Kidney epithelial cell (primary cell): Measurements from ENCODE around the gene UBE2G2. TPM values are rescaled to one million over a fixed set of nuclear protein-coding genes. Genes with fewer than 3 reads are reported as not detected.

Source experiments
- DNase-seq: peaks from one replicate; pipeline ENCODE4 v3.0.0-alpha.2; 2010; ENCODE audit warnings: low read depth
- H3K27me3 ChIP-seq: 2 replicates; pipeline ENCODE4 v1.6.0; 2011; ENCODE audit warnings: low read length; ENCODE audit not compliant: control insufficient read depth, insufficient read depth
- H3K36me3 ChIP-seq: 2 replicates; pipeline ENCODE4 v1.5.1; 2011; ENCODE audit warnings: low read length; ENCODE audit not compliant: control insufficient read depth, insufficient read depth
- H3K4me3 ChIP-seq: 2 replicates; pipeline ENCODE4 v1.5.1; 2011; ENCODE audit warnings: low read depth, mild to moderate bottlenecking, control low read depth, low read length
- total RNA-seq: library from RNA; depleted of rRNA; stranded (reverse); fragments of >200 nt; gene quantifications from 2 replicates; pipeline ENCODE4 v1.2.3, GENCODE V29; 2015
- TF ChIP-seq, protein P1 (sequence below): IDR thresholded peaks from 2 replicates; pipeline ENCODE4 v1.5.1; 2011; ENCODE audit warnings: mild to moderate bottlenecking, moderate library complexity, low read length, control low read depth, inconsistent platforms; ENCODE audit not compliant: insufficient read depth, poor library complexity, severe bottlenecking

Gene UBE2G2
- total RNA-seq, 1 donor from 2014 or later, result 40.6 TPM

DNA sequence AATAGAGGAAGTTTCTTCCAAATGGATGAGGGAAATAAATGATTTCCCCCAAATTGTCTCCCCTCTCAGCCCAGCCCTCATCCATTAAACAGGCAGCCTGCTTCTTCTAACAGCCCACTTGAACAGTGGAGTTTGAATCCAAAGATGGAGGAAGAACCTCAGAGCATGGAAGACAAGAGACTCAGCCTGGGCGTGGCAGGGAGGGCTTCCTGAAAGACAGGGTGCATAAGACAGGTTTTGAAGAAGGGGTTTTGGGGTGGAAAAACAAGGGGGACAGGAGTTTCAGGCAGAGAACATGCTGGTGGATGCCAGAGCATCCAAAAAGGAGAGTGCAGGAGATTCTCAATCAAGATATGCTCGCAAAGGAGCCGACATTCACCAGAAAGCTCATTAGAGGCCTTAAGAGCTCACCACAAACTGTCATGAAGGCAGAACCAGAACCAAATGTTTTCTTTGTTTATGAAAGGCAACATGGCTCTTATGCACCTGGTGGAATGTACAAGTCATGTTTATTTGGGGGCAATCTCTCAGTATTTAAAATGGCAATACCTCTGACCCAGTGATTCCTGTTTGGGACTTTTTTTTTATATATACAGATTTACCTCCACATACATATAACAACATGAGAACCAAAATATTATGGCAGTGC lies 63.8 kb downstream of the UBE2G2 start:
- TF ChIP-seq, protein P1, sequence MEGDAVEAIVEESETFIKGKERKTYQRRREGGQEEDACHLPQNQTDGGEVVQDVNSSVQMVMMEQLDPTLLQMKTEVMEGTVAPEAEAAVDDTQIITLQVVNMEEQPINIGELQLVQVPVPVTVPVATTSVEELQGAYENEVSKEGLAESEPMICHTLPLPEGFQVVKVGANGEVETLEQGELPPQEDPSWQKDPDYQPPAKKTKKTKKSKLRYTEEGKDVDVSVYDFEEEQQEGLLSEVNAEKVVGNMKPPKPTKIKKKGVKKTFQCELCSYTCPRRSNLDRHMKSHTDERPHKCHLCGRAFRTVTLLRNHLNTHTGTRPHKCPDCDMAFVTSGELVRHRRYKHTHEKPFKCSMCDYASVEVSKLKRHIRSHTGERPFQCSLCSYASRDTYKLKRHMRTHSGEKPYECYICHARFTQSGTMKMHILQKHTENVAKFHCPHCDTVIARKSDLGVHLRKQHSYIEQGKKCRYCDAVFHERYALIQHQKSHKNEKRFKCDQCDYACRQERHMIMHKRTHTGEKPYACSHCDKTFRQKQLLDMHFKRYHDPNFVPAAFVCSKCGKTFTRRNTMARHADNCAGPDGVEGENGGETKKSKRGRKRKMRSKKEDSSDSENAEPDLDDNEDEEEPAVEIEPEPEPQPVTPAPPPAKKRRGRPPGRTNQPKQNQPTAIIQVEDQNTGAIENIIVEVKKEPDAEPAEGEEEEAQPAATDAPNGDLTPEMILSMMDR, result no peak
- H3K36me3 ChIP-seq, result no peaks in the 10 kb centered on the region
- no peaks in the 10 kb centered on the region for H3K27me3 ChIP-seq
- DNase-seq, result no peak
- no peak overlapping the region for H3K4me3 ChIP-seq

DNA sequence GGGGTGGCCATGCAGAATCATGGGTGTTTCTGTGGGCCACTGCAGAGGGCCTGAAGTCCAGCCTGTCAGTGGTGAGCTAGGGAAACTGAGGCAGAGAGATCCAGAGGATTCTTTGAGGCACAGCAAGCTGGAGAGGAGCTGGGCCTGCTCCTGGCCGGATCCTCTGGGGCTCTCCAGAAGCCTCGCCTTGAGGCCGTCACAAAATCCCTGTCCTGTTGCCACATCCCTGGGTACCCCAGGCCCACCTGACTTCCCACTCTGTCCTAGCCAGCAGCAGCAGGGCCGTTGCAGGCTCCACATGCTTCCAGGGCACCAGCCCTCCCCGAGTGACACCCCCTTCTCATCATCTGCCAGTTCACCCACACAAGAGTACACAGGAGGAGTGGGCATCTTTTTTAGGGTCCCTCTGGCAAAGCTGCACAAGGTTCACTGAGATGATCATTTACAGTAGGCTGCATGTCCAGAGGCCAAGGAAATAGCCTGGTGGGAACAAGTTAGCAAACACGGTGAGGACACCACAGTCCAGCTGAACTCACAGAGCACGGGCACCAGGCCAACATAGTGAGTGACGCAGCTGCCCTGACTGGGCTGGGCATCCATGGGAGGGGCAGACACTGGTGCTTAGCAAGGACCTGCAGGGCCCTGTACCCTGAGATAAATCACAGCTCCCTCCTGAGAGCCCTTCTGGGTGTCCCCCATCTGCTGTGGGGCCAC lies 65.2 kb downstream of the UBE2G2 start:
- no peaks in the 10 kb centered on the region for H3K36me3 ChIP-seq
- DNase-seq, result no peak
- H3K4me3 ChIP-seq, result no peak overlapping the region
- TF ChIP-seq, protein P1, result no peak
- H3K27me3 ChIP-seq, result no peaks in the 10 kb centered on the region

DNA sequence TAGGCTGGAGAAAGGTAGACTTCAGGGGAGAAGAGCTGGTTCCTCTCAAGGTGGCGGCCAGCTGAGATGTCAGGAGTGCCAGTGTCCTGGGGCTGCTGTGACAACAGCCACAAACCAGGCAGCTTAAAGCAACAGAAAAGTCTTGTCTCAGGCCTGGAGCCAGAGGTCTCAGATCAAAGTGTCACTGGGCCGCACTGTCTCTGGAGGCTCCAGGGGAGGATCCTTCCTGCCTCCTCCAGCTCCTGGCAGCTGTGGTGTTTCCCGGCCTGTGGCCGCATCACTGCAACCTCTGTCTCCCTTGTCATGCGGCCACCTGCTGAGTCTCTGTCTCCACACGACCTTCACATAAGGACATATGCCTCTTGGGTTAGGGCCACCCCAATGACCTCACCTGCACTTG lies 65.8 kb downstream of the UBE2G2 start:
- Histone ChIP-seq H3K4me3 (no peak overlapping the region), H3K36me3 (no peaks in the 10 kb centered on the region), H3K27me3 (no peaks in the 10 kb centered on the region)
- TF ChIP-seq, protein P1, result no peak
- DNase-seq, result no peak

DNA sequence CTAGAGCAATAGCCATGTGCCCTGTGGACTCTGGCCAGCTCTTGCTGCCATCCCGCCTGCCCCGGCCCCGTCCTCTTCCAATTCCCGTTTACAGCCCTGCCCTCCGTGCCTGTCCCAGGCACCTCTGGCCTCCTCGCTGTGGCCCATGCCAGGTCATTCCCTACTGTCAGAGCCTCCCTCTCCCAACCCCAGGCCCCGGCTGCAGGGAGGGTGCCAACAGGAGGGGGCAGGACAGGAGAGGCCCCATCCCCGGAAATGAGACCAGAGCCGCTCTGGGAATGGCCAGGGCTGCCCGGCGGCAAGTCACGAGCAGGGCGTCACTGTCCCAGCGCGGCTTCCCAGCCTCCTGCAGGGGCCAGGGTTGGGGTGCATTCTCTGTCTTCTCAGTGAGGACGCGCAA lies 66.8 kb downstream of the UBE2G2 start:
- Histone ChIP-seq H3K36me3 (no peaks in the 10 kb centered on the region), H3K4me3 (no peak overlapping the region), H3K27me3 (no peaks in the 10 kb centered on the region)
- TF ChIP-seq, protein P1, result no peak
- DNase-seq, result no peak

DNA sequence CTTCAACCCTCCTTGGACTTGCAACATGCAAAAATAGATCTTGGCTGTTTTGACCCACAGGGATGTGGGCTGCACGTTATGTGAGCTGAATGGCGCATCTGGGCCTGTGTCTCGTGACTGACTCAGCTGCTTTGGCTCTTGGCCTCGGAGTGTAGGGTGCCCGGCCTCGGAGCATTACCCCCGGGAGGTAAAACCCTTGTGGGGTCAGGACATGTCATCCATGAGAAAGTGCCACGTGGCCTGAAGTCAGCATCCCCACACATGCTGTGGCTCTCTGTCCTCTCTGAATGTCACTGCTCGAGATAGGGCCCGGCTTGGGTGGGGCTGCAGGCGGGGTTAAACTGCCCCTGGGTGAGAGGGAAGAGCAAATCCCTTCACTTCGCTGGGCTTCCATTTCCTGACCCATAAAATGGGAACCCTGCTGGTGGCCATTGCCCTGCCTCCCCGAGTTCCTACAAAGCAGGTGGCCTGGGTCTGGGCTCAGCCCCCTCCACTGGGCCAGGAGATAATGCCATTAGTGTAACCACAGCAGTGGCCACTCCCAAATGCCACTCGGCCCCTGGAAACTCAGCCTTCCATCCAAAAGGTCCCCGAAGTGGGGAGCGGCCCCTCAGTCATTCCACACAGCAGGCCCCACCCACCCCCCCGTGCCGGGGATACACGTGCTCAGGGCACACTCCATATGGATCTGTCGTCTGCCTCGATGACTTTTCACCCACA lies 67.4 kb downstream of the UBE2G2 start:
- H3K27me3 ChIP-seq, result no peaks in the 10 kb centered on the region
- no peak overlapping the region for H3K4me3 ChIP-seq
- H3K36me3 ChIP-seq, result no peaks in the 10 kb centered on the region
- DNase-seq, result no peak
- TF ChIP-seq, protein P1, result no peak
